Breast epithelium (tissue), 4 donors: Measurements from ENCODE around the gene TOLLIP. TPM values are rescaled to one million over a fixed set of nuclear protein-coding genes. Genes with fewer than 3 reads are reported as not detected.
"Not testable (repeated sequence)": the region's sequence is repeated elsewhere in the genome, so short reads cannot be mapped to it uniquely, and the experiment has no call there.

ENCODE experiments used
- DNase-seq, 2 donors: peaks; one replicate each; pipeline ENCODE4 v3.0.0-alpha.2; 2019; ENCODE audit warnings: low spot score in 2 of 2
- H3K27ac ChIP-seq, 2 donors: fragments of 200-600 bp; sonication (generic) in 1 of 2; one replicate each; pipeline ENCODE4 v1.5.1; 2016 to 2019; ENCODE audit warnings: mild to moderate bottlenecking in 1 of 2
- H3K27me3 ChIP-seq, 2 donors: fragments of 200-600 bp; sonication (generic) in 1 of 2; one replicate each; pipeline versions ENCODE4 v1.5.1 to v1.6.0; 2017 to 2019; ENCODE audit warnings: control low read depth in 1 of 2, mild to moderate bottlenecking in 1 of 2
- H3K36me3 ChIP-seq: fragments of 200-600 bp; one replicate; pipeline ENCODE4 v1.5.1; 2019
- H3K4me1 ChIP-seq, 2 donors: fragments of 200-600 bp; sonication (generic); one replicate each; pipeline ENCODE4 v1.5.1; 2016 to 2019; ENCODE audit warnings: control low read depth in 1 of 2
- H3K4me3 ChIP-seq, 3 donors: fragments of 200-600 bp; sonication (generic); 1 replicate in 2 of 3; 2 replicates in 1 of 3; pipeline ENCODE4 v1.5.1; 2016 to 2019; ENCODE audit warnings: mild to moderate bottlenecking in 3 of 3, moderate library complexity in 2 of 3
- H3K9me3 ChIP-seq, 2 donors: fragments of 200-600 bp; sonication (generic) in 1 of 2; one replicate each; pipeline ENCODE4 v1.5.1; 2016 to 2019; ENCODE audit warnings: control low read depth in 1 of 2
- POLR2A ChIP-seq: fragments of 450-650 bp; IDR thresholded peaks from one replicate; pipeline ENCODE4 v1.6.1; 2016; ENCODE audit warnings: antibody characterized with exemption, mild to moderate bottlenecking, moderate library complexity
- POLR2AphosphoS5 ChIP-seq, 3 donors: sonication (generic); formaldehyde crosslinking; IDR thresholded peaks; one replicate each; pipeline ENCODE4 v1.6.1; 2017; ENCODE audit warnings: antibody characterized with exemption in 3 of 3
- intact Hi-C: fragments of 100-400 bp; cut with DNase I; formaldehyde crosslinking; loops from one replicate; pipeline ENCODE4 v1.15.1; 2023; ENCODE audit warnings: low total_unique reads
- total RNA-seq, 3 donors: library from RNA; depleted of rRNA; stranded (reverse); fragments of >200 nt; gene quantifications; one replicate each; pipeline ENCODE4 v1.1.0, GENCODE V29; 2016
- TF ChIP-seq, protein P1 (sequence below), 3 donors: fragments of 450-650 bp; IDR thresholded peaks; one replicate each; pipeline ENCODE4 v1.5.1; 2016 to 2017; ENCODE audit warnings: antibody characterized with exemption in 3 of 3, mild to moderate bottlenecking in 3 of 3, moderate library complexity in 3 of 3

TOLLIP gene
- total RNA-seq, 3 donors from 2014 or later: 32.8 to 47.2 (median 41.0) TPM

DNA sequence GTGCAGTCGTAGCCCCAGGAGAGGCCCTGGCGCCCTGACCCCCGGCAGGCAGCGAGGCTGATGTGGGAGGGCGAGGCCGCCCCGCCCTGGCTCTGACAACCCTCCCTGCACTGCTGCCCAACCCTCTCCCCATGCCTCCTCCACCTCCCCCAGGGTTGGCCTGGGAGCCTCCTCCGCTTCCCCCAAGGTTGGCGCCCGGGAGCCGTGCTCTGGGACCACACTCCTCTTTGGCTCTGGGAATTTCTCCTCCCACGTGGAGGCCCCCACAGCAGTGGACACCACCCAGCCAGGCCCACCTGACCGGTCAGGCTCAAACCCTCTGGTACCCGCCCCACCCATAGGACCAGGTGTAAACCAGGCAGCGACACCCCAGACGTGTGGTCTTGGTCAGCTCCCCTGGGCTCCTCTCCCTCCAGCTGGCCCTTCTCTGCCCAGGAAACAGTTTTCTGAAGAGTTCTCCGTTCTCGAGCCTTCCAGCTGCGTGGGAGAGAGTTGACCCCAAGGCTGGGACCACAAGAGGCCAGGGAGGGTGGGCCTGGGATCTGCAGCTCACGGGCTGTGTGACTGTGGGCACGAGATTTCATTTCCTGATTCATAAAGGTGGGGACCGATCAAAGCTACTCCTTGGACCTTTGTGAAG is 40.8 kb upstream of the TOLLIP start:
- no peak for DNase-seq
- H3K9me3 ChIP-seq: no peaks in the 10 kb centered on the region
- H3K27me3 ChIP-seq: peaks cover 0 to 14% of the 10 kb centered on the region in 2 donors
- H3K4me1 ChIP-seq: no peaks in the 10 kb centered on the region
- intact Hi-C loops: no loop called here
- no peaks in the 10 kb centered on the region for H3K36me3 ChIP-seq
- TF ChIP-seq POLR2AphosphoS5 (IDR thresholded peaks at IDR 0.05) (no peak), POLR2A (no peak)
- TF ChIP-seq, protein P1, sequence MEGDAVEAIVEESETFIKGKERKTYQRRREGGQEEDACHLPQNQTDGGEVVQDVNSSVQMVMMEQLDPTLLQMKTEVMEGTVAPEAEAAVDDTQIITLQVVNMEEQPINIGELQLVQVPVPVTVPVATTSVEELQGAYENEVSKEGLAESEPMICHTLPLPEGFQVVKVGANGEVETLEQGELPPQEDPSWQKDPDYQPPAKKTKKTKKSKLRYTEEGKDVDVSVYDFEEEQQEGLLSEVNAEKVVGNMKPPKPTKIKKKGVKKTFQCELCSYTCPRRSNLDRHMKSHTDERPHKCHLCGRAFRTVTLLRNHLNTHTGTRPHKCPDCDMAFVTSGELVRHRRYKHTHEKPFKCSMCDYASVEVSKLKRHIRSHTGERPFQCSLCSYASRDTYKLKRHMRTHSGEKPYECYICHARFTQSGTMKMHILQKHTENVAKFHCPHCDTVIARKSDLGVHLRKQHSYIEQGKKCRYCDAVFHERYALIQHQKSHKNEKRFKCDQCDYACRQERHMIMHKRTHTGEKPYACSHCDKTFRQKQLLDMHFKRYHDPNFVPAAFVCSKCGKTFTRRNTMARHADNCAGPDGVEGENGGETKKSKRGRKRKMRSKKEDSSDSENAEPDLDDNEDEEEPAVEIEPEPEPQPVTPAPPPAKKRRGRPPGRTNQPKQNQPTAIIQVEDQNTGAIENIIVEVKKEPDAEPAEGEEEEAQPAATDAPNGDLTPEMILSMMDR (IDR thresholded peaks at IDR 0.05): no peak
- no peak overlapping the region for H3K27ac ChIP-seq
- no peak overlapping the region for H3K4me3 ChIP-seq

DNA sequence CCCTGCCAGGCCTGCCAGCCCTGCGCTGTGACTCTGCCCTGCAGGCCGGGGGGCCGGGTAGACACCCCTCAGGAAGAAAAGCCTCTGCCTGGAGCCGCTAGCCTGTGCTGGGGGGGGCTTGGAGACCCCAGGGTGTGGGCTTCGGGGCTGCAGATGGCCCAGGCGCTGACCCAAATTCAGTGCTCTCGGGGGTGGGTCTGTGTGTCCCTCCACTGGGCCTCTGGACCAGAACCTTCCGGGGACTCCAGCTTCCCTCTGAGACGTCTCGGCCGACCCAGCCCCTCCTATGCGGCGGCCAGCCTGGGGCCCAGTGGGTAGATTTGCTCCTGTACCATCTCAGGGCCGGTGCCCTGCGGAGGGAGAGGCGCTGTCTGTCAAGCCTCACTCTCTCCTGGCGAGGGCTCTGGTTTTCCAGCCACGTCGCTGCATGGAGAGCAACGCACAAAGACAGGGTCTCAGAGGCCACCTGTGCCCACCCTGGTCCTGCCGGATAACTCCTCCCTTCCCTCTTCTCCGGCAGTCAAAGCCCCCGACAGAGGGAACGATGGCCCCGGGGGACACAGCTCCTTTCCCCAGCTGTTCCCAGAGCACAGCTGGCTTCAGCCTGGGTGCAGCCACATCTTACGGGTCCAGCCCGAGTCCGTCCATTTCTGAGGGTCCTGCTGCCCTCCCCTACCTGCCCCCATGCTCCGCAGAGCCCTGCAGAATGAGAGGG is 40.1 kb upstream of the TOLLIP start:
- intact Hi-C loops: no loop called here
- no peak overlapping the region for H3K4me3 ChIP-seq
- no peaks in the 10 kb centered on the region for H3K9me3 ChIP-seq
- no peak for TF ChIP-seq POLR2AphosphoS5 (IDR thresholded peaks at IDR 0.05)
- TF ChIP-seq, protein P1 (IDR thresholded peaks at IDR 0.05): no peak
- TF ChIP-seq POLR2A: no peak
- H3K27ac ChIP-seq: no peak overlapping the region
- no peak for DNase-seq
- H3K4me1 ChIP-seq: no peaks in the 10 kb centered on the region
- H3K36me3 ChIP-seq: no peaks in the 10 kb centered on the region
- peaks cover 0 to 14% of the 10 kb centered on the region in 2 donors for H3K27me3 ChIP-seq

DNA sequence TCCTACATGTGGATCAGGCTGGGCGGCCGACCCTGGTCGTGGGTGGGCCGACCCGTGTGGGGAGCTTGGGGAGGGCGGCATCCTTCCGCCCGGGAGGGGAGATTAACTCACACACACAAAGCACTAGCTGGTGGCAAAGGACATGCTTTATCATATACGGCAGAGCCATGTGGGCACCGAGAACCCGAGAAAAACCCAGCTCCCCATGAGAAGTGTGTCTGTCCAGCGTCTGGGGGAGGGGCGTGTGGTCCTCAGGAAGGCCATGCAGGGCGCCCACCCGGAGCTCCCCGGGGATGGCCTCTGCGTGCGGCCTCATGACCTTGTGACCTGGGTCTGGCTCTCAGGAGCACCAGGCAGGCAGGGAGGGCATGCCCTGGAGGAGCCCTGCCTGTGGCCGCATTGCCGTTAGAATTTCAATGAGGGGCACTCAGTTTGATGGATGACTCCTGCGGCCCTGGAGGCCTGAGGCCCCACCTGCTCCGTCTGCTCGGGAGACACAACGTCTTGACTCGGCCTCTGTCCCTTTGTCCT is 39.4 kb upstream of the TOLLIP start:
- intact Hi-C loops: no loop called here
- no peak overlapping the region for H3K27ac ChIP-seq
- H3K27me3 ChIP-seq: peaks cover 0 to 7% of the 10 kb centered on the region in 2 donors
- no peaks in the 10 kb centered on the region for H3K9me3 ChIP-seq
- H3K36me3 ChIP-seq: no peaks in the 10 kb centered on the region
- H3K4me3 ChIP-seq: no peak overlapping the region
- H3K4me1 ChIP-seq: no peaks in the 10 kb centered on the region
- DNase-seq: no peak
- TF ChIP-seq, protein P1 (IDR thresholded peaks at IDR 0.05): no peak
- TF ChIP-seq POLR2A (no peak), POLR2AphosphoS5 (IDR thresholded peaks at IDR 0.05) (no peak)

DNA sequence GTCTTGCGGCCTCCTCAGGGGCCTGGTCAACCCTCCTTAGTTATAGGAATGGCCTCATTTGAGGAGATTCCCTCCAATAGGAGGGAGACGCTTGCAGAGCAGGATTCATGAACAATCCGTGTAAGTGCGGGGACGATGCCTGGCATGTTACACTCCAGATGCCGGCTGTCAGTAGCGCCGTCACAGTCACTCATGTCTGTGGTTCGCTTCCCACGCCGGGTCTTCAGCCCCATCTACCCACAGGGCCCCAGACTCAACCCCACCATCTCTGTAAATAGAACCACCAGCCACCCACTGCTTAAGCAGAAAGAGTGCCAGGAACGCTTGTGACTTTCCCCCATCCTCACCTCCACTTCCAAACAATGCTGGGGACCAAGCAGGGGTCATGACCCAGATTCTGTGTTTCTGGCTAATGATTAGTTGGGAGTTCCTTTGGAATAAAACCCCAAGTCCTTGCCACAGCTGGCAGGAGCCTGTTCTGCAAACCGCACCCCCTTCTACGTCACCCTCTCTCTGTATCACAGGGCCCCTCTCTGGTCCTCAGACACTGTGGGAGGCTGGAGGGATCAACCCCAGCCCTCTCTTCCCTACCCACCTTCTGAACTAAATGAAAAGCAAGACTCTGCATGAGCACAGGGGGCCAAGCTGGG is 38.8 kb upstream of the TOLLIP start:
- Histone ChIP-seq H3K4me3 (no peak overlapping the region), H3K27me3 (peaks cover 0 to 6% of the 10 kb centered on the region in 2 donors), H3K27ac (no peak overlapping the region), H3K36me3 (no peaks in the 10 kb centered on the region), H3K9me3 (no peaks in the 10 kb centered on the region), H3K4me1 (no peaks in the 10 kb centered on the region)
- intact Hi-C loops: no loop called here
- TF ChIP-seq POLR2AphosphoS5 (IDR thresholded peaks at IDR 0.05) (no peak), POLR2A (no peak)
- TF ChIP-seq, protein P1 (IDR thresholded peaks at IDR 0.05): no peak
- no peak for DNase-seq

DNA sequence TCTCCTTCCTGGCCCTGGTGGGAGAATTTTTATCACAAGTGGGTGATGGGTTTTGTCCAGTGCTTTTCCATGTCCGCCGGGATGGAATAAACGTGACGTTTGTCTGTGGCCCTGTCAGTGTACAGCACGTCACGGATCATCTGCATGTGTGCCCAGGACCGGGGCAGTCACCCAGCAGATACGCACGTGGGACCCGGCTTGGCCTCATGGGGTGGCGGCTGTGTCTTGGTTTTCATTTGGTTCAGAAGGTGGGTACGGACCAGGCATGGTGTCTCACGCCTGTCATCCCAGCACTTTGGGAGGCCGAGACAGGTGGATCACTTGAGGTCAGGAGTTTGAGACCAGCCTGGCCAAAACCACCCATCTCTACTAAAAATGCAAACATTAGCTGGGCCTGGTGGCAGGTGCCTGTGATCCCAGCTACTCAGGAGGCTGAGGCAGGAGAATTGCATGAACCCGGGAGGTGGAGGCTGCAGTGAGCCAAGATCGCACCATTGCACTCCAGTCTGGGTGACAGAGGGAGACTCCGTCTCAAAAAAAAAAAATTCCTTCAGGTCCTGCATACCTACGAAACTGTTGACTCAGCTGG is 38.1 kb upstream of the TOLLIP start:
- H3K27ac ChIP-seq, H3K36me3 ChIP-seq, H3K4me1 ChIP-seq, intact Hi-C loops, H3K27me3 ChIP-seq, H3K9me3 ChIP-seq, H3K4me3 ChIP-seq, DNase-seq: not testable (repeated sequence)
